Measurements from ENCODE around the gene ZNF492.

ZNF492 gene

GRCh38 chr19:22633706-22634449, at the start of gene ZNF492:
TSS of gene ZNF492 (plus strand) at chr19:22634324. CDS start at chr19:22653400, 19,076 bp downstream.
- peak within 1 kb of the TSS; percentile 68 for H3K4me3 ChIP-seq (ENCODE audit: low read depth, low read length)
- DNase-seq (ENCODE audit: low read depth), result peak; percentile 76

GRCh38 chr19:22595422-22595821, 38.7 kb upstream of the ZNF492 start:
- no peak overlapping the region for H3K4me3 ChIP-seq (ENCODE audit: low read depth, low read length)

GRCh38 chr19:22595918-22596341, 38.2 kb upstream of the ZNF492 start:
- no peak overlapping the region for H3K4me3 ChIP-seq (ENCODE audit: low read depth, low read length)
- no peak for DNase-seq (ENCODE audit: low read depth)

More at GRCh38 chr19:22595422-22595821, 38.7 kb upstream of the ZNF492 start:
- no peak for DNase-seq (ENCODE audit: low read depth)

- no peak overlapping the region for H3K4me3 ChIP-seq (ENCODE audit: low read depth, low read length)
- no peak for DNase-seq (ENCODE audit: low read depth)
Observed at GRCh38 chr19:22600690-22601648, 33.2 kb upstream of the ZNF492 start.

- H3K4me3 ChIP-seq (ENCODE audit: low read depth, low read length), result no peak overlapping the region
- no peak for DNase-seq (ENCODE audit: low read depth)
Observed at GRCh38 chr19:22601906-22602630, 32.1 kb upstream of the ZNF492 start.

- H3K4me3 ChIP-seq (ENCODE audit: low read depth, low read length), result no peak overlapping the region
- no peak for DNase-seq (ENCODE audit: low read depth)
Observed at GRCh38 chr19:22602631-22603272, 31.4 kb upstream of the ZNF492 start.

- no peak for DNase-seq (ENCODE audit: low read depth)
- no peak overlapping the region for H3K4me3 ChIP-seq (ENCODE audit: low read depth, low read length)
Observed at GRCh38 chr19:22603518-22604440, 30.3 kb upstream of the ZNF492 start.

- DNase-seq (ENCODE audit: low read depth), result no peak
- H3K4me3 ChIP-seq (ENCODE audit: low read depth, low read length), result no peak overlapping the region
Observed at GRCh38 chr19:22604571-22605274, 29.4 kb upstream of the ZNF492 start.

- no peak overlapping the region for H3K4me3 ChIP-seq (ENCODE audit: low read depth, low read length)
- DNase-seq (ENCODE audit: low read depth), result no peak
Observed at GRCh38 chr19:22605275-22606211, 28.6 kb upstream of the ZNF492 start.

- DNase-seq (ENCODE audit: low read depth), result no peak
- no peak overlapping the region for H3K4me3 ChIP-seq (ENCODE audit: low read depth, low read length)
Observed at GRCh38 chr19:22606212-22606553, 27.9 kb upstream of the ZNF492 start.

- no peak for DNase-seq (ENCODE audit: low read depth)
Observed at GRCh38 chr19:22606954-22607652, 27.0 kb upstream of the ZNF492 start.

GRCh38 chr19:22607653-22608430, 26.3 kb upstream of the ZNF492 start:
- no peak for DNase-seq (ENCODE audit: low read depth)

More at GRCh38 chr19:22606954-22607652, 27.0 kb upstream of the ZNF492 start:
- no peak overlapping the region for H3K4me3 ChIP-seq (ENCODE audit: low read depth, low read length)

GRCh38 chr19:22608441-22608840, 25.7 kb upstream of the ZNF492 start:
- H3K4me3 ChIP-seq (ENCODE audit: low read depth, low read length), result no peak overlapping the region
- DNase-seq (ENCODE audit: low read depth), result no peak

More at GRCh38 chr19:22607653-22608430, 26.3 kb upstream of the ZNF492 start:
- H3K4me3 ChIP-seq (ENCODE audit: low read depth, low read length), result no peak overlapping the region

- no peak overlapping the region for H3K4me3 ChIP-seq (ENCODE audit: low read depth, low read length)
- DNase-seq (ENCODE audit: low read depth), result no peak
Observed at GRCh38 chr19:22609630-22610029, 24.5 kb upstream of the ZNF492 start.

- no peak for DNase-seq (ENCODE audit: low read depth)
- no peak overlapping the region for H3K4me3 ChIP-seq (ENCODE audit: low read depth, low read length)
Observed at GRCh38 chr19:22610121-22610520, 24.0 kb upstream of the ZNF492 start.

Measured in skeletal muscle cell (primary cell).